DOHH2 (cell line): ENCODE measurements around the gene USP32.
"Not testable (repeated sequence)": the region's sequence is repeated elsewhere in the genome, so short reads cannot be mapped to it uniquely, and the experiment has no call there.

Source experiments
- H3F3A ChIP-seq: fragments of 200-600 bp; sonication (generic), shearing (Covaris generic); 2 replicates; pipeline ENCODE4 v1.6.0; 2016; ENCODE audit warnings: antibody characterized with exemption, mild to moderate bottlenecking; ENCODE audit not compliant: control insufficient read depth, insufficient read depth
- H3K27ac ChIP-seq: fragments of 200-600 bp; sonication (generic); 2 replicates; pipeline ENCODE4 v1.5.1; 2014; ENCODE audit warnings: low read depth, mild to moderate bottlenecking, low read length, moderate library complexity
- H3K27me3 ChIP-seq: fragments of 200-600 bp; sonication (generic); 2 replicates; pipeline ENCODE4 v1.6.1; 2014; ENCODE audit warnings: mild to moderate bottlenecking, low read length, mixed read lengths; ENCODE audit not compliant: control insufficient read depth
- H3K36me3 ChIP-seq: fragments of 200-600 bp; sonication (generic); 2 replicates; pipeline ENCODE4 v1.6.1; 2014; ENCODE audit warnings: mild to moderate bottlenecking, low read length, moderate library complexity, mixed read lengths; ENCODE audit not compliant: control insufficient read depth
- H3K4me1 ChIP-seq: fragments of 200-600 bp; sonication (generic); 2 replicates; pipeline ENCODE4 v1.6.1; 2014; ENCODE audit warnings: mild to moderate bottlenecking, low read length, mixed read lengths; ENCODE audit not compliant: control insufficient read depth
- H3K4me2 ChIP-seq: fragments of 200-600 bp; sonication (generic); 2 replicates; pipeline ENCODE4 v1.6.0; 2014; ENCODE audit warnings: mild to moderate bottlenecking, low read length, moderate library complexity
- H3K4me3 ChIP-seq: fragments of 200-600 bp; sonication (generic); 2 replicates; pipeline ENCODE4 v1.5.1; 2014; ENCODE audit warnings: mild to moderate bottlenecking, low read length, mixed read lengths
- H3K79me2 ChIP-seq: fragments of 200-600 bp; sonication (generic); 2 replicates; pipeline ENCODE4 v1.6.1; 2014; ENCODE audit warnings: mild to moderate bottlenecking, low read length, mixed read lengths; ENCODE audit not compliant: control insufficient read depth
- H3K9me2 ChIP-seq: fragments of 200-600 bp; sonication (generic); replicated peaks from 2 replicates; pipeline ENCODE4 v1.6.1; 2014; ENCODE audit warnings: mild to moderate bottlenecking, low read length, mixed read lengths; ENCODE audit not compliant: control insufficient read depth
- H3K9me3 ChIP-seq: fragments of 200-600 bp; sonication (generic); 2 replicates; pipeline ENCODE4 v1.6.1; 2014; ENCODE audit warnings: antibody characterized with exemption, low read length, mixed read lengths; ENCODE audit not compliant: control insufficient read depth, insufficient read depth
- H4K20me1 ChIP-seq: fragments of 200-600 bp; sonication (generic); 2 replicates; pipeline ENCODE4 v1.6.0; 2014; ENCODE audit warnings: low read depth, mild to moderate bottlenecking, antibody characterized with exemption, low read length, moderate library complexity; ENCODE audit not compliant: control insufficient read depth, insufficient read depth
- EZH2phosphoT487 ChIP-seq: fragments of 200-600 bp; sonication (generic); IDR thresholded peaks from 2 replicates; pipeline ENCODE4 v1.6.1; 2017; ENCODE audit warnings: borderline replicate concordance, mild to moderate bottlenecking, antibody characterized with exemption, low read length, moderate library complexity, mixed read lengths
- TF ChIP-seq, protein P1 (sequence below): fragments of 200-600 bp; sonication (generic); IDR thresholded peaks from one replicate; pipeline ENCODE4 v1.5.1; 2014; ENCODE audit warnings: antibody characterized with exemption, mild to moderate bottlenecking, low read depth, low read length; ENCODE audit not compliant: poor library complexity, severe bottlenecking

The USP32 gene

DNA sequence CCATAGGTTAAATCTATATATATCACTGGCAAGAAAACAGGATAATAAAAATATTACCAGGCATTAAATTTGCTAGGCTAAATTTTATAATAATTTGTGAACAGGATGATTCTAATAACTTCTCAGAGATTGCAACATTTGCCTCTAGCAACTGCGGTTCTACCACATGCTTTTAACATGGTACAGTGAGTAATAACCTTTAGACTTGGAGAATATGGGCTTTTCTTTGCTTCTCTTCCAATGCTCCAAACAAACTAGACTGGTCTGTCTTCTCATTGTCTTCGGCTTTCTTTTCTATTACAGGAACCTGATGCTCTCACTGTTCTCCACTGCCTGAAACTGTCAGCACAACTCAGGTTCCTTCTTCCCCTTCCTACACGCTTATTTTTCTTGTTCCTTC, 161.6 kb downstream of the USP32 start:
- H3K79me2 ChIP-seq: no peaks in the 10 kb centered on the region
- 0 out of 2 replicates have a peak, but pooled peaks cover 2% of the 10 kb centered on the region for H3F3A ChIP-seq
- H3K4me2 ChIP-seq: no peak overlapping the region
- no peaks in the 10 kb centered on the region for H3K27me3 ChIP-seq
- H3K36me3 ChIP-seq: no peaks in the 10 kb centered on the region
- no peaks in the 10 kb centered on the region for H3K9me2 ChIP-seq
- no peak overlapping the region for H3K4me3 ChIP-seq
- no peak overlapping the region for H3K27ac ChIP-seq
- no peaks in the 10 kb centered on the region for H4K20me1 ChIP-seq
- TF ChIP-seq, protein P1, sequence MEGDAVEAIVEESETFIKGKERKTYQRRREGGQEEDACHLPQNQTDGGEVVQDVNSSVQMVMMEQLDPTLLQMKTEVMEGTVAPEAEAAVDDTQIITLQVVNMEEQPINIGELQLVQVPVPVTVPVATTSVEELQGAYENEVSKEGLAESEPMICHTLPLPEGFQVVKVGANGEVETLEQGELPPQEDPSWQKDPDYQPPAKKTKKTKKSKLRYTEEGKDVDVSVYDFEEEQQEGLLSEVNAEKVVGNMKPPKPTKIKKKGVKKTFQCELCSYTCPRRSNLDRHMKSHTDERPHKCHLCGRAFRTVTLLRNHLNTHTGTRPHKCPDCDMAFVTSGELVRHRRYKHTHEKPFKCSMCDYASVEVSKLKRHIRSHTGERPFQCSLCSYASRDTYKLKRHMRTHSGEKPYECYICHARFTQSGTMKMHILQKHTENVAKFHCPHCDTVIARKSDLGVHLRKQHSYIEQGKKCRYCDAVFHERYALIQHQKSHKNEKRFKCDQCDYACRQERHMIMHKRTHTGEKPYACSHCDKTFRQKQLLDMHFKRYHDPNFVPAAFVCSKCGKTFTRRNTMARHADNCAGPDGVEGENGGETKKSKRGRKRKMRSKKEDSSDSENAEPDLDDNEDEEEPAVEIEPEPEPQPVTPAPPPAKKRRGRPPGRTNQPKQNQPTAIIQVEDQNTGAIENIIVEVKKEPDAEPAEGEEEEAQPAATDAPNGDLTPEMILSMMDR: no peak
- TF ChIP-seq EZH2phosphoT487: no peak
- no peaks in the 10 kb centered on the region for H3K4me1 ChIP-seq
- H3K9me3 ChIP-seq: no peaks in the 10 kb centered on the region

GRCh38 chr17:60229188-60229802, 162.6 kb downstream of the USP32 start:
- Histone ChIP-seq H3K4me3 (no peak overlapping the region), H3K27me3 (no peaks in the 10 kb centered on the region), H3K4me2 (no peak overlapping the region), H4K20me1 (no peaks in the 10 kb centered on the region), H3K36me3 (peaks cover 2% of the 10 kb centered on the region; the same call in 1 of the 2 replicates), H3K79me2 (no peaks in the 10 kb centered on the region), H3K27ac (no peak overlapping the region), H3K9me2 (no peaks in the 10 kb centered on the region), H3K4me1 (no peaks in the 10 kb centered on the region), H3F3A (0 out of 2 replicates have a peak, but pooled peaks cover 2% of the 10 kb centered on the region), H3K9me3 (no peaks in the 10 kb centered on the region)
- TF ChIP-seq EZH2phosphoT487: no peak
- TF ChIP-seq, protein P1: peak; percentile 23

DNA sequence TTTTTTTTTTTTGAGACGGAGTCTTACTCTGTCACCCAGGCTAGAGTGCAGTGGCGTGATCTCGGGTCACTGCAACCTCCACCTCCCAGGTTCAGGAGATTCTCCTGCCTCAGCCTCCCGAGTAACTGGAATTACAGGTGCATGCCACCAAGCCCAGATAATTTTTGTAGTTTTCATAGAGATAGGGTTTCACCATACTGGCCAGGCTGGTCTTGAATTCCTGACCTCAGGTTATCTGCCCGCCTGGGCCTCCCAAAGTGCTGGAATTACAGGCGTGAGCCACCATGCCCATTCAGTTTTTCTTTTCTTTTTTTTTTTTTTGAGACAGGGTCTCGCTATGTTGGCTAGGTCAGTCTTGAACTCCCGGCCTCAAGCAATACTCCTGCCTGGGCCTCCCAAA, 164.7 kb downstream of the USP32 start:
- H3F3A ChIP-seq, H3K79me2 ChIP-seq, H3K27ac ChIP-seq, H3K4me2 ChIP-seq, H4K20me1 ChIP-seq, H3K4me3 ChIP-seq, H3K9me3 ChIP-seq, H3K4me1 ChIP-seq, H3K27me3 ChIP-seq, H3K9me2 ChIP-seq: not testable (repeated sequence)
- peaks cover 14% of the 10 kb centered on the region for H3K36me3 ChIP-seq

- TF ChIP-seq, protein P1: no peak
- no peak for TF ChIP-seq EZH2phosphoT487
- Histone ChIP-seq H3K27ac (no peak overlapping the region), H3K4me3 (no peak overlapping the region), H3K9me3 (no peaks in the 10 kb centered on the region), H3K36me3 (peaks cover 19% of the 10 kb centered on the region), H3K9me2 (no peaks in the 10 kb centered on the region), H3F3A (no peaks in the 10 kb centered on the region), H3K4me2 (no peak overlapping the region), H3K79me2 (no peaks in the 10 kb centered on the region), H3K27me3 (no peaks in the 10 kb centered on the region), H3K4me1 (no peaks in the 10 kb centered on the region), H4K20me1 (no peaks in the 10 kb centered on the region)
Observed at GRCh38 chr17:60224064-60224463, 167.9 kb downstream of the USP32 start.
